A549 (cell line): Measurements from ENCODE around the gene AMER1. TPM values are rescaled to one million over a fixed set of nuclear protein-coding genes. Genes with fewer than 3 reads are reported as not detected.

Experiments used
- ATAC-seq, 2 experiments: fragments of 200-7000 bp in 1 of 2; fragments of >200 bp in 1 of 2; cut with Nextera tagmentation in 1 of 2; cut with Tn5 transposase in 1 of 2; 3 replicates each; pipeline versions ENCODE4 v1.8.0 to v1.9.1; 2018 to 2020; ENCODE audit warnings: mild to moderate bottlenecking in 1 of 2, moderate library complexity in 1 of 2
- CTCF ChIA-PET: fragments of 300-600 bp; sonication (Branson Sonifier 250); formaldehyde crosslinking; extraction: SDS; loops from one replicate; lab custom pipeline; 2021; ENCODE audit warnings: antibody characterized with exemption, inconsistent platforms; lab: Yijun Ruan, JAX
- POLR2A ChIA-PET: fragments of 350-600 bp; formaldehyde crosslinking; extraction: SDS; loops from one replicate; lab custom pipeline; 2021; ENCODE audit warnings: antibody characterized with exemption, inconsistent platforms; lab: Yijun Ruan, JAX
- DNase-seq, 2 experiments: peaks; one replicate each; pipeline versions ENCODE4 v3.0.0 to v3.0.0-alpha.2; 2011 to 2016; ENCODE audit warnings: low read depth in 1 of 2, low spot score in 1 of 2
- FAIRE-seq: peaks from 2 replicates; lab custom pipeline; 2011; peaks lifted over from hg19 to GRCh38; lab: Jason Lieb, UNC
- H3K27ac ChIP-seq, 2 experiments: fragments of >200 bp; sonication (Bioruptor Twin); formaldehyde crosslinking; 3 replicates each; pipeline ENCODE4 v1.5.1; 2016 to 2017
- H3K4me1 ChIP-seq: fragments of >200 bp; sonication (Bioruptor Twin); formaldehyde crosslinking; 3 replicates; pipeline ENCODE4 v1.6.1; 2016
- H3K4me2 ChIP-seq: fragments of >200 bp; sonication (Bioruptor Twin); formaldehyde crosslinking; 3 replicates; pipeline ENCODE4 v1.6.1; 2016
- H3K4me3 ChIP-seq: fragments of >200 bp; sonication (Bioruptor Twin); formaldehyde crosslinking; 3 replicates; pipeline ENCODE4 v1.5.1; 2016
- H3K9me3 ChIP-seq: fragments of >200 bp; sonication (Bioruptor Twin); formaldehyde crosslinking; 3 replicates; pipeline ENCODE4 v1.6.1; 2016
- CBX2 ChIP-seq: fragments of 200-600 bp; sonication (generic); IDR thresholded peaks from 2 replicates; pipeline ENCODE4 v1.6.1; 2016; ENCODE audit warnings: low read depth, mild to moderate bottlenecking, borderline replicate concordance
- EHF ChIP-seq: fragments of 250-450 bp; sonication (Bioruptor Pico); IDR thresholded peaks from 2 replicates; pipeline ENCODE4 v1.5.0; 2020; ENCODE audit warnings: mild to moderate bottlenecking
- EP300 ChIP-seq, 2 experiments: fragments of >200 bp; sonication (Bioruptor Twin); formaldehyde crosslinking; IDR thresholded peaks; 2 replicates in 1 of 2; 3 replicates in 1 of 2; pipeline ENCODE4 v1.6.1; 2016 to 2017
- HDAC2 ChIP-seq: fragments of 200-600 bp; sonication (generic); IDR thresholded peaks from 2 replicates; pipeline ENCODE4 v1.6.1; 2016
- HOXB13 ChIP-seq: fragments of 250-450 bp; sonication (Bioruptor Pico); IDR thresholded peaks from 2 replicates; pipeline ENCODE4 v1.5.0; 2020; ENCODE audit warnings: low read depth, mild to moderate bottlenecking, moderate library complexity
- HOXB5 ChIP-seq: fragments of 250-450 bp; sonication (Bioruptor Pico); IDR thresholded peaks from 2 replicates; pipeline ENCODE4 v1.5.0; 2020; ENCODE audit warnings: mild to moderate bottlenecking, moderate library complexity
- KDM1A ChIP-seq: fragments of 200-600 bp; sonication (generic); IDR thresholded peaks from 2 replicates; pipeline ENCODE4 v1.6.1; 2016; ENCODE audit warnings: low read depth, mild to moderate bottlenecking
- KDM5A ChIP-seq: fragments of 200-600 bp; sonication (generic); IDR thresholded peaks from 2 replicates; pipeline ENCODE4 v1.6.1; 2016; ENCODE audit warnings: antibody characterized with exemption, mild to moderate bottlenecking
- MAZ ChIP-seq: fragments of 150-350 bp; IDR thresholded peaks from 2 replicates; pipeline ENCODE4 v1.6.1; 2014; ENCODE audit warnings: antibody characterized with exemption, low read depth, low read length, borderline replicate concordance
- NR3C1 ChIP-seq: fragments of >200 bp; sonication (Bioruptor Twin); formaldehyde crosslinking; IDR thresholded peaks from 3 replicates; pipeline ENCODE4 v1.6.1; 2017
- PHF8 ChIP-seq: fragments of 200-600 bp; sonication (generic); IDR thresholded peaks from 2 replicates; pipeline ENCODE4 v1.6.1; 2016; ENCODE audit warnings: low read depth, mild to moderate bottlenecking, antibody characterized with exemption, moderate library complexity, borderline replicate concordance
- POLR2A ChIP-seq: IDR thresholded peaks from 2 replicates; pipeline ENCODE4 v1.6.1; 2012; ENCODE audit warnings: mild to moderate bottlenecking, low read length
- POLR2AphosphoS2 ChIP-seq: conservative IDR thresholded peaks from 2 replicates; pipeline ENCODE4 v1.6.1; 2012; ENCODE audit warnings: low read length, improper control_type of control experiment, inconsistent platforms
- RAD21 ChIP-seq, 2 experiments: fragments of >200 bp in 1 of 2; sonication (Bioruptor Twin) in 1 of 2; formaldehyde crosslinking in 1 of 2; IDR thresholded peaks in 1 of 2; conservative IDR thresholded peaks in 1 of 2; 2 replicates in 1 of 2; 3 replicates in 1 of 2; pipeline ENCODE4 v1.6.1; 2012 to 2018; ENCODE audit warnings: inconsistent platforms in 1 of 2
- RNF2 ChIP-seq: fragments of 200-600 bp; sonication (generic); IDR thresholded peaks from 2 replicates; pipeline ENCODE4 v1.6.1; 2016; ENCODE audit warnings: low read depth, mild to moderate bottlenecking, antibody characterized with exemption, moderate library complexity, borderline replicate concordance
- ZFP36 ChIP-seq: fragments of 450-650 bp; IDR thresholded peaks from 2 replicates; pipeline ENCODE4 v1.6.1; 2014; ENCODE audit warnings: borderline replicate concordance; ENCODE audit not compliant: partially characterized antibody
- ZSCAN20 ChIP-seq: fragments of 250-450 bp; sonication (Bioruptor Pico); IDR thresholded peaks from 2 replicates; pipeline ENCODE4 v1.8.0; 2022; ENCODE audit warnings: mild to moderate bottlenecking, moderate library complexity
- WGBS: methylation state at CpG from one replicate; pipeline ENCODE4 v1.1.6; 2017; ENCODE audit errors: missing lambda C conversion rate; 5-methylcytosine and 5-hydroxymethylcytosine counted together
- polyA plus RNA-seq, 4 experiments: library from polyadenylated mRNA; depleted of rRNA in 3 of 4; stranded (reverse); fragments of >200 nt; fragmentation: RNase III in 1 of 4; extraction: RNeasy Plus Mini Kit Qiagen cat#74134 plus additional on column Dnase treatment in 1 of 4; gene quantifications; 2 replicates in 3 of 4; 3 replicates in 1 of 4; pipeline ENCODE4 v1.2.3, GENCODE V29; 2011 to 2017
- TF ChIP-seq, protein P1 (sequence below): fragments of >200 bp; sonication (Bioruptor Twin); formaldehyde crosslinking; IDR thresholded peaks from 3 replicates; pipeline ENCODE4 v1.5.1; 2016
- TF ChIP-seq, protein P2 (sequence below): fragments of 250-450 bp; sonication (Bioruptor Pico); IDR thresholded peaks from 2 replicates; pipeline ENCODE4 v1.5.0; 2021; ENCODE audit warnings: mild to moderate bottlenecking, moderate library complexity, borderline replicate concordance
- TF ChIP-seq, protein P3 (sequence below): fragments of 150-350 bp; IDR thresholded peaks from 2 replicates; pipeline ENCODE4 v1.6.1; 2014; ENCODE audit warnings: low read depth, mild to moderate bottlenecking, low read length
- TF ChIP-seq, protein P4 (sequence below): IDR thresholded peaks from 2 replicates; pipeline ENCODE4 v1.6.1; 2012
- TF ChIP-seq, protein P5 (sequence below): IDR thresholded peaks from 2 replicates; pipeline ENCODE4 v1.6.1; 2012
- TF ChIP-seq, protein P6 (sequence below): fragments of >200 bp; sonication (Bioruptor Twin); formaldehyde crosslinking; IDR thresholded peaks from 2 replicates; pipeline ENCODE4 v1.6.1; 2016

Gene AMER1
- polyA plus RNA-seq, 2 of the 4 experiments (the other 2 are of a cell fraction): 1.9 to 2.8 TPM

DNA sequence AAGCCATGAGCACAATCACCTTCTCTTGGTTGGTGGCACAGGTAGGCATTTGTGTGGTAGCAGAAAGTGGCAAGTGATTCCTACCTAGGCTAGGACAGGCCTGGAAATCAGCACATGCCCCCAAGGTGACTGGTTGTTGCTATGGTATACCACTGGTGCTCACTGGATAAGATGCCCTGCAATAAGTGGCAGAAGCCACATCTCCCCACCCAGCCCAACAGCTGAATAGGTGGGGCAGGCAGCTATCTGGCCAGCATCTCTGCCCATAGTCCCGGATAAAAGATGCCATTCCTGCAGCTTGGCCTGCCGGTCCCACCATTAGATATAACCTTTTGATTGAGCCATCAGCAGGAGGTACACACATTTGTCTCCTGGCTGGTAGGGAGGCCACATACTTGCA is 21.1 kb downstream of the AMER1 start:
- 100% methylated on average over 2 of the region's 2 CpGs for WGBS
- TF ChIP-seq, protein P1, sequence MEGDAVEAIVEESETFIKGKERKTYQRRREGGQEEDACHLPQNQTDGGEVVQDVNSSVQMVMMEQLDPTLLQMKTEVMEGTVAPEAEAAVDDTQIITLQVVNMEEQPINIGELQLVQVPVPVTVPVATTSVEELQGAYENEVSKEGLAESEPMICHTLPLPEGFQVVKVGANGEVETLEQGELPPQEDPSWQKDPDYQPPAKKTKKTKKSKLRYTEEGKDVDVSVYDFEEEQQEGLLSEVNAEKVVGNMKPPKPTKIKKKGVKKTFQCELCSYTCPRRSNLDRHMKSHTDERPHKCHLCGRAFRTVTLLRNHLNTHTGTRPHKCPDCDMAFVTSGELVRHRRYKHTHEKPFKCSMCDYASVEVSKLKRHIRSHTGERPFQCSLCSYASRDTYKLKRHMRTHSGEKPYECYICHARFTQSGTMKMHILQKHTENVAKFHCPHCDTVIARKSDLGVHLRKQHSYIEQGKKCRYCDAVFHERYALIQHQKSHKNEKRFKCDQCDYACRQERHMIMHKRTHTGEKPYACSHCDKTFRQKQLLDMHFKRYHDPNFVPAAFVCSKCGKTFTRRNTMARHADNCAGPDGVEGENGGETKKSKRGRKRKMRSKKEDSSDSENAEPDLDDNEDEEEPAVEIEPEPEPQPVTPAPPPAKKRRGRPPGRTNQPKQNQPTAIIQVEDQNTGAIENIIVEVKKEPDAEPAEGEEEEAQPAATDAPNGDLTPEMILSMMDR: no peak
- TF ChIP-seq HDAC2 (no peak), KDM1A (no peak), KDM5A (no peak), RNF2 (no peak)
- TF ChIP-seq, all 56 proteins: peak for 0
- Histone ChIP-seq H3K9me3 (no peaks in the 10 kb centered on the region), H3K4me3 (no peak overlapping the region), H3K27ac (no peak overlapping the region), H3K4me1 (no peaks in the 10 kb centered on the region), H3K4me2 (no peak overlapping the region)
- CTCF ChIA-PET: no interaction called here
- FAIRE-seq: no peak
- DNase-seq: no peak
- POLR2A ChIA-PET: no interaction called here
- no peak for ATAC-seq

DNA sequence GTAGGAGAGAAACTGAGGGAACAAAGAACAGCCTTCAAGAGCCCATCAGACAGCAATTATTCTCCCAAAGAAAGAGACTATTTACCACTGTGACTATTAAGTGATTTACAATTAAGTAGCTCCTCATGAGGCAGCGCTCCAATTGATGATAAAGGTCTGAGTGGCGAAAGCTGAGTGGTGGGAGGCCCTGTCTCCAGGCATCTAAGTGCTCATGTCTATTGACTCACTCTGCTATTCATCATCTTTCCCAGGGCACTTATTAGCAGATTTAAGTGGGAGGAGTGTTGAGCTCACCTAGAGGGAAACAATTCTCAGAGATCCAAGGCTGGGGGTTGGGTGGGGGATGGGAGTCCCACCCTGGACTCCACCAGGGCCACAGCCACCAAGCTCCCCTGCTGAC is 23.3 kb downstream of the AMER1 start:
- ATAC-seq (no peak), DNase-seq (no peak), FAIRE-seq (no peak)
- 91% methylated on average over 2 of the region's 2 CpGs for WGBS
- Histone ChIP-seq H3K27ac (no peak overlapping the region), H3K4me1 (no peaks in the 10 kb centered on the region), H3K9me3 (no peaks in the 10 kb centered on the region), H3K4me2 (no peak overlapping the region), H3K4me3 (no peak overlapping the region)
- ChIA-PET POLR2A (no interaction called here), CTCF (no interaction called here)
- TF ChIP-seq, protein P2, sequence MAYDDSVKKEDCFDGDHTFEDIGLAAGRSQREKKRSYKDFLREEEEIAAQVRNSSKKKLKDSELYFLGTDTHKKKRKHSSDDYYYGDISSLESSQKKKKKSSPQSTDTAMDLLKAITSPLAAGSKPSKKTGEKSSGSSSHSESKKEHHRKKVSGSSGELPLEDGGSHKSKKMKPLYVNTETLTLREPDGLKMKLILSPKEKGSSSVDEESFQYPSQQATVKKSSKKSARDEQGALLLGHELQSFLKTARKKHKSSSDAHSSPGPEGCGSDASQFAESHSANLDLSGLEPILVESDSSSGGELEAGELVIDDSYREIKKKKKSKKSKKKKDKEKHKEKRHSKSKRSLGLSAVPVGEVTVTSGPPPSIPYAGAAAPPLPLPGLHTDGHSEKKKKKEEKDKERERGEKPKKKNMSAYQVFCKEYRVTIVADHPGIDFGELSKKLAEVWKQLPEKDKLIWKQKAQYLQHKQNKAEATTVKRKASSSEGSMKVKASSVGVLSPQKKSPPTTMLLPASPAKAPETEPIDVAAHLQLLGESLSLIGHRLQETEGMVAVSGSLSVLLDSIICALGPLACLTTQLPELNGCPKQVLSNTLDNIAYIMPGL: no peak
- TF ChIP-seq PHF8: no peak
- TF ChIP-seq, protein P3, sequence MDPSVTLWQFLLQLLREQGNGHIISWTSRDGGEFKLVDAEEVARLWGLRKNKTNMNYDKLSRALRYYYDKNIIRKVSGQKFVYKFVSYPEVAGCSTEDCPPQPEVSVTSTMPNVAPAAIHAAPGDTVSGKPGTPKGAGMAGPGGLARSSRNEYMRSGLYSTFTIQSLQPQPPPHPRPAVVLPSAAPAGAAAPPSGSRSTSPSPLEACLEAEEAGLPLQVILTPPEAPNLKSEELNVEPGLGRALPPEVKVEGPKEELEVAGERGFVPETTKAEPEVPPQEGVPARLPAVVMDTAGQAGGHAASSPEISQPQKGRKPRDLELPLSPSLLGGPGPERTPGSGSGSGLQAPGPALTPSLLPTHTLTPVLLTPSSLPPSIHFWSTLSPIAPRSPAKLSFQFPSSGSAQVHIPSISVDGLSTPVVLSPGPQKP: no peak
- TF ChIP-seq, protein P1: no peak
- TF ChIP-seq EHF (CRISPR knock-in tag): no peak
- TF ChIP-seq, protein P4, sequence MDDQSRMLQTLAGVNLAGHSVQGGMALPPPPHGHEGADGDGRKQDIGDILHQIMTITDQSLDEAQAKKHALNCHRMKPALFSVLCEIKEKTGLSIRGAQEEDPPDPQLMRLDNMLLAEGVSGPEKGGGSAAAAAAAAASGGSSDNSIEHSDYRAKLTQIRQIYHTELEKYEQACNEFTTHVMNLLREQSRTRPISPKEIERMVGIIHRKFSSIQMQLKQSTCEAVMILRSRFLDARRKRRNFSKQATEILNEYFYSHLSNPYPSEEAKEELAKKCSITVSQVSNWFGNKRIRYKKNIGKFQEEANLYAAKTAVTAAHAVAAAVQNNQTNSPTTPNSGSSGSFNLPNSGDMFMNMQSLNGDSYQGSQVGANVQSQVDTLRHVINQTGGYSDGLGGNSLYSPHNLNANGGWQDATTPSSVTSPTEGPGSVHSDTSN: no peak
- no peak for TF ChIP-seq RAD21 (conservative IDR thresholded peaks at IDR 0.05 in 1 of 2, IDR thresholded peaks at IDR 0.05 in 1 of 2)
- TF ChIP-seq POLR2A: no peak
- no peak for TF ChIP-seq CBX2
- TF ChIP-seq MAZ: no peak
- TF ChIP-seq POLR2AphosphoS2: no peak
- no peak for TF ChIP-seq NR3C1
- TF ChIP-seq, protein P5, sequence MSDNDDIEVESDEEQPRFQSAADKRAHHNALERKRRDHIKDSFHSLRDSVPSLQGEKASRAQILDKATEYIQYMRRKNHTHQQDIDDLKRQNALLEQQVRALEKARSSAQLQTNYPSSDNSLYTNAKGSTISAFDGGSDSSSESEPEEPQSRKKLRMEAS: no peak
- no peak for TF ChIP-seq HDAC2
- TF ChIP-seq HOXB5 (CRISPR knock-in tag): no peak
- TF ChIP-seq ZSCAN20 (CRISPR knock-in tag): no peak
- no peak for TF ChIP-seq EP300 (IDR thresholded peaks at IDR 0.05)
- TF ChIP-seq HOXB13 (CRISPR knock-in tag): no peak
- no peak for TF ChIP-seq ZFP36
- TF ChIP-seq, protein P6, sequence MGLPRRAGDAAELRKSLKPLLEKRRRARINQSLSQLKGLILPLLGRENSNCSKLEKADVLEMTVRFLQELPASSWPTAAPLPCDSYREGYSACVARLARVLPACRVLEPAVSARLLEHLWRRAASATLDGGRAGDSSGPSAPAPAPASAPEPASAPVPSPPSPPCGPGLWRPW: no peak
